Measurements from ENCODE around the gene CCDC102A.
"Not testable (repeated sequence)": the region's sequence is repeated elsewhere in the genome, so short reads cannot be mapped to it uniquely, and the experiment has no call there.

The CCDC102A gene

DNA sequence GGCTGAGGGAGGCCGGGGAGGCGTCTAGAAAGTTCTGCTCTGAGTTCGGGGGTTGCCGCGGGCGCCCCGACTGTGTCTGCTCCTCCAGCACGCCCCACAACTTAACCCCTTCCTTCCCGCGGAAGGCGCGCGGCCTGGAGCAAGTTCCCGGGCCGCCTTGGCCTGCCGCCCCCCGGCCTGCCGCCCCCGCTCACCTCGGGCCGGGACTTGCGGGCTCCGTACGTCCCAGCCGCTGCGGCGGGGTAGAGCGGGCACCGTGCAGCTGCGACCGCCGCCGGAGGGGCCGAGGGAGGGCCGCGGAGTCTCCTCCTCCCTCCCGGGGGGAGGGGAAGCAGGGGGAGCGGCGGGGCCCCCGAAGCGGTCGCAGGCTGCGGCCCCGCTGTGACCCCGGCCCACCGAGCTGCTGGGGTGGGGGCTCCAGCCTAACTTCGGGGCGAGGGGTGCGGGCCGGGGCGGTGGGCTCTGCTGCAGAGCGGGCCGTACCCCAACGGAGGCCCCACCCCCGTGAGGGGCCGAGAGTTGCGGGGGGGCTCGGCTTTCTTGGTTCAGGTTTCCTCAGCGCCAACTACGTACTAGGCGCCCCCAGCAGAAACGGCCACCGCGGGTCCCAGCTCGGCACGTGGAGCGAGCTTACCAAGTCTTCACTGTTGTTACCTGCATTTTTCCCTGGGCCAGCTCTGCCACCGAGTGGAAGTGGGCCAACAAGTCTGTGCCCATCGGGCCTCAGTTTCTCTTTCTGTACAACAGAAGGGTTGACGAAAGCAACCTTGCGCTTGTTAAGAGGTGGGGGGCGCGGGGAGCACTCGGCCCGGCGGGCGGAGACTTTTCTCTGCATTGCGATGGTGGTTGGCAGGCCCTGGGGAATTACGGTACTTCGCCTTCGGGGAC is at the start of gene CCDC102A:
TSS of gene CCDC102A (minus strand) at position 266 of the 888 bp plus-strand sequence. CDS start 7,394 bp downstream, outside the sequence.
- DNase-seq: no peak

DNA sequence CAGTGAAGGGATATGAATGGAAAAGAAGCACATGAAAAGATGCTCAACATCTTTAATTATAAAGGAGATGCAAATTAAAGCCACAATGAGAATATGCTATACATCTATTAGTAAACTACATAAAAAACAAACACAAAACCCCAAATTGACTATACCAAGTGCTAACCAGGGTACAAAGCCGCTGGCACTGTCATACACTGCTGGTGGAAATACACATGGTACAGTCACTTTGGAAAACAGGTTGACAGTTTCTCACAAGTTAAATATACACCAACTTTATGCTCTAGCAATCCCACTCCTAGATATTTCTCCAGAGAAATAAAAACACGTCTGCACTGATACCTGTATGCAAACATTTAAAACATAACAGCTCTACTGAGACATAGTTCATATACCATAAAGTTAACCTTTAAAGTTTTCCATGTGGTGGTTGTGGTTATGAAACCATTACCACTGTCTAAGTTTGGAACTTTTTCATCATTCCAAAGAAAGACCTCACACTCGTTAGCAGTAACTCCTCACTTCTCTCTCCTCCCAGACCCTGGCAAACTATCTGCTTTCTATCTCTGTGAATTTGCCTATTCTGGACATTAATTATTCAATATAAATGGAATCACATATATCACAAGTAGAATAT is 48.8 kb upstream of the CCDC102A start:
- no peak for DNase-seq

DNA sequence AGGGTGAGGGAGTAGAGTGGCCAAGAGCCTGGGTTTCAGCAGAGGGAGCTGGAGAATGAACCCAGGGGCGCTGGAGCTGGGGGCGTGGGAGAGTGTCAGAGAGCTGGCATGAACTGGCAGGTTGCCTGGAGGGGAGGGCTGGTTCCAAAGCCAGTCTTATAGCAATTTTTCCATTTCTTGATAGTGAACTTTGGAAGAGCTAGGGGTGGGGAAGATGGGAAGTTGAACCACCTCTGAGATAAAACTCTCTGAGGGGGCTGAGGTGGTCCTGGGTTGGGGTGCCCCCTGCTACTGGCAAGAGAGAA is 42.9 kb upstream of the CCDC102A start:
- no peak for DNase-seq

DNA sequence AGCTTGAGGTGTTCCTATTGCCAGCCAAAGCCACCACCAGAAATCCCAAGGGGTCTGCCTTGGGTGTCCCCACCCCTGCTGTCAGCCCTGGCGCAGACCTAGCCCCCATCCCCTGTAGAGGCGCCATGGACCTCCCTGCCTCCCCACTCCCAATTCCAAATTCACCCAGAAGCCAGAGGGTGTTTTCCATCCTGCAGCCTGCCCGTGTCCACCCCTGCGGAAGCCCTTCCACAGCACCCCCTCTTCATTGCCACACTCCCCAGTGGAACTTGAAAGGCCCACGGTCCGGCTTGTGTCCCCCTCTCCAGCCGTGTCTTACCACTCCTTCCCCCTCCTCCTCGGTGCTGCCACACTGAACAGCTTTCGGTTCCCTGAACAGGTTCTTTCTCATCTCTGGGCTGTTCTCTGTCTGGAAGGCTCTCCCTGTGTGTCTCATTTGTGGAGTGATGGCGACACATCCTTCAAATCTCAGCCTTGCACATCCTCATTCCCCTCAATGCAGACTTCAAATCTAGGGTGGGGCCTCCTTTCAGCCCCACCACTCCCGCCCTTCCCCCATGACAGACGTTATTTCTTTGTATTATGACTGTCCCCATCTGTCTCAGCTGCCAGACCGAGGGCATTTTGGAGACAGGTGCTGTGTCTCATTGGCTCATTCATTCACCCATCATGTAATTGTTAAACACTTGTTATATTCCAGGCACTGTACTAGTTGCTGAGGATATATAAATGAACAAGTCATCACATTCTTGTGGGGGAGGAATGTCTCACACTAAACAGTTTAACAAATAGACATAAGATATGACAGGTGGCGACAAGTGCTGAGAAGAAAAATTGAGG is 42.4 kb upstream of the CCDC102A start:
- peak; percentile 7 for DNase-seq

DNA sequence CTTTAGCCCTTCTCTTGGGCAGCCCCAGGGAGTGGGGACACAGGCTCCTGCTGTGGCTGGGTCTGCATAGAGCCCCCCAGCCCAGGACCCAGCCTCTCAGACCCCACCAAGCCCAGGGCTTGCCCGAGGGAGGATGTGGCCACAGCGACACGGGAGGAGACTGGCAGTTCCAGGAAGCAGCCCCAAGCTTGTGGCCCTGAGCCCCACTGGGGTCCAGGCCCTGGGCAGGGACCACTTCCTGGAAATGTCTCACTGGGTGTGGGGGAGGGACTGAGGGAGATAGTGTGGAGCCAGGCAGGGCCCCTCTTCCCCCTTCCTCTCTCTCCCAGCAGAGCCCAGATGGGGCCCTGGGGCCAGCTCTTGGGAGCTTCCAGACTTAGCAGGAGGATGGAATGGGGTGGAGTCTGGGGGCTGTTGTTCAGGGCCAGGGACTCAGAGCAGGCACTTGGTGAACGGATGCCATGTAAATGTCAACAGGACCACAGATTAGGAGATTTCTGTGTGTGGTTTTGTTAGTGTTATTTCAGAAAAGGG is 41.4 kb upstream of the CCDC102A start:
- no peak for DNase-seq

DNA sequence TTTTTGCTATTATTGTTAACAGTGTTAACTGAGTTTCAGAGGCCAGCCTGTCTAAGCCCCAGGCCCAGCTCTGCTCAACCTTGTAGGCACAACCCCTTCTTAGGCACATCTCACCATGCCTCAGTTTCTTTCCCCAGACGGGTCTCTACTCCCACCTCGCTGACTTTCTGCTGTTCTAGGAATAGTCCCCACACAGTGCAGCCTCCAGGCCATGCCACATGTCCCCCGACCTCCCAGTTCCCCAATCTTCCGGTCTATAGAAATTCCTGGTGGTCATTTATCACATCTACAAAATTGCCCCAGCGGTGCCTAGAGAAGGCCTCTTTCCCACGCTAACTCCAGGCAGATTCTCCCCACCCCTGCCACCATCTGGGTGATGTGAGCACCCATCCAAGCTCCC is 40.8 kb upstream of the CCDC102A start:
- no peak for DNase-seq

DNA sequence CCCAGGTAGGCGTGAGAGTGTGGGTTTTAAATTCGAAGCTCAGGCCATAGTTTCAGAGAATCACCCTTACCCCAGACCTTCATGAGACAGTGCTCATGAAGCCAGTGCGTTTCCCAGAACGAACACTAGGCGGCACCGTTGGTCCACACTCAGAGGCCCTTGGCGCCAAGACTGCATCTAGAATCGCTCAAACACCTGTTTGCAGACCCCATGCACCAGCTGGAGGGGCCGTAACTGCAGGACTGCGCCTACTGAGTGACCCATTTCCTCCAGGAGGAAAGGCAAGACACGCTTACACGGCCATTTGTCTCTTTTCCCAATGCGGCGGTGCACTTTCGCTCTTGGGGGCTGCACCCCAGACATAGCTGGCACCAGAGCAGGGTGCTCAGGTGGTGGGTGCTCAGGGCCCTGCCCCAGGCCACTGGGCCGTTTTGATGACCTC is 40.1 kb upstream of the CCDC102A start:
- peak; percentile 65 for DNase-seq

DNA sequence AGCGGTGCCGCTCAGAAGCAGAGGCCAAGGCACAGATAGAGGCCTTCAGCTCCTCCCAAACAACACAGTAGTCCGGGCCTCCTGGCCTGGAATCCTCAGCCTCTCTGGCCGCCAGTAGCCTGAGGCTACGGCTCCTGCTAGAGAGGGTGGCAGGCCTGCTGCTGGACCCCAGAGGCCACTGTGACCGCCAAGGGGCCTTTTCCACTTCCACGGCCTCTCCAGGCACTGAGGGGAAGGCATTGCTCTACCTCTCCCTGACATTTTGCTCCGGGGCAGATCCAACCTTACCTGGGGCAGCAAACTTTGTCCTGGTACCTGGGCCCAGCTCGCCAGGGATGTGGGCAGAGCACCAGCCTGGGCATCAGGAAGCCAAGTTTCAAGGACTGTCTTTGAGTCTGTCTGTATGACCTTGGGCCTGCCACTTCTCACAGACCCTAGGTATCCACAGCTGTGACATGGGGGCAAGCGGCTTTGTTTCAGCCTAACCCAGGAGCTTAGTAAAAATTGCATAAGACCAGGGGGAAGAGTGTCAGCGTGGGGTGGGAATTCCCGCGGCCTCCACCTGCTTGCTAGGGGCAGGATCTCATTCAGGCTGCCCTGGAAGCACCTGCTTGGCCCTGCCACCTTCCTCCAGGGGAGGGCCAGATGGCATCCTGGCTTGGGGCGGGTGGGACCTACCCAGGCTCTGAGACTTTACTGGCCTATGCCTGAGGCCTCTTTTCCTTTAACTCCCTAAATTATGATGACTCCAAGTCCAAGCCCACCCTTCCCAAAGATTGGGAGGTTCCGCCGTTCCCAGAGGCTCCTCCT is 39.3 kb upstream of the CCDC102A start:
- DNase-seq: no peak

DNA sequence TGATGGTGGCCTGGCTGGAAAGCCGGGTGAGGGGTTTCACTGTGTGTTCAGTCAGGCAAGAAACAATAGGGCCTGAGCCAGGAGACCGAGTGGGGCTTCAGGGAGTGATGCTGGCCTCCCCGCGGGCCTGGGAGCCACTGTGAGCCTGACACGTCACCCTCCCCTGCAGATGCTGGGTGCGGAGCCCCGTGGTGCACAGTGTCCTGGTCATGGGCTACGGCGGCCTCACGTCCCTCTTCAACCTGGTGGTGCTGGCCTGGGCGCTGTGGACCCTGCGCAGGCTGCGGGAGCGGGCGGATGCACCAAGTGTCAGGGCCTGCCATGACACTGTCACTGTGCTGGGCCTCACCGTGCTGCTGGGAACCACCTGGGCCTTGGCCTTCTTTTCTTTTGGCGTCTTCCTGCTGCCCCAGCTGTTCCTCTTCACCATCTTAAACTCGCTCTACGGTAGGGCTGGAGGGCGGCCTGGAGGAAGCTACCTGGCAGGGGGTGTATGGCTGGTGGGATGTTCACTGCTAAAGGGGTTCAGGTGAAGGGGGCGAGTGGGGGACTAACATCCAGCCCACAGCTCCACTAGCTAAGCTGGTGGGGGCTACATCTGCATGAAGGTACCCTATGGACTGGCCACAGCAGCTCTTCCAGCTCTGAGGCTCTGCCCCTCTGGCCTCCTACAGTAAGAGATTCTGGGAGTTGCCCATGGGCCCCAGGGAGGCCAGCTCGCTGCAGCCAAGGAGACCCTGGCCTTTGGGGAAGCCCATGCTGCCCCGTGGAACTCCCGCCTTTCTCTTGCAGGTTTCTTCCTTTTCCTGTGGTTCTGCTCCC is 38.5 kb upstream of the CCDC102A start:
- DNase-seq: no peak

DNA sequence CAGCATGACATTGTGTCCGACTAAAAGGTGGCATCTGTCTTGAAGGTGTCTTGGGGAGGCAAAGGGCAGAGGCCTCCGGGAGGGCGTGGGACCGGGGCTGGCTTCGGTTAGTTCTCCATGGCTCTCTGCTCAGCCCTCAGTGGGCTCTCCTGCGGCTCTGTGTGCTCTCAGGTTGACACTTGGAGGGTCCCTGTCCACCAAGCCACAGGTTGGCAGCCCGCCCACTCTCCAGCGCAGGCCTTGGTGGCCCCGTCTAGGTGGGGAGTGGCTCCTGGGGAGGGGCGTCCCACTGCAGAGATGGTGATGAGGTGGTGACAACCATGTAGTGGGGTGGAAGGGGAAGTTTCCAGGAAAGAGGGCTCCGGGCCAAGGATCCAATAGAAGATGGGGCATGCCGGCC is 37.7 kb upstream of the CCDC102A start:
- DNase-seq: no peak

DNA sequence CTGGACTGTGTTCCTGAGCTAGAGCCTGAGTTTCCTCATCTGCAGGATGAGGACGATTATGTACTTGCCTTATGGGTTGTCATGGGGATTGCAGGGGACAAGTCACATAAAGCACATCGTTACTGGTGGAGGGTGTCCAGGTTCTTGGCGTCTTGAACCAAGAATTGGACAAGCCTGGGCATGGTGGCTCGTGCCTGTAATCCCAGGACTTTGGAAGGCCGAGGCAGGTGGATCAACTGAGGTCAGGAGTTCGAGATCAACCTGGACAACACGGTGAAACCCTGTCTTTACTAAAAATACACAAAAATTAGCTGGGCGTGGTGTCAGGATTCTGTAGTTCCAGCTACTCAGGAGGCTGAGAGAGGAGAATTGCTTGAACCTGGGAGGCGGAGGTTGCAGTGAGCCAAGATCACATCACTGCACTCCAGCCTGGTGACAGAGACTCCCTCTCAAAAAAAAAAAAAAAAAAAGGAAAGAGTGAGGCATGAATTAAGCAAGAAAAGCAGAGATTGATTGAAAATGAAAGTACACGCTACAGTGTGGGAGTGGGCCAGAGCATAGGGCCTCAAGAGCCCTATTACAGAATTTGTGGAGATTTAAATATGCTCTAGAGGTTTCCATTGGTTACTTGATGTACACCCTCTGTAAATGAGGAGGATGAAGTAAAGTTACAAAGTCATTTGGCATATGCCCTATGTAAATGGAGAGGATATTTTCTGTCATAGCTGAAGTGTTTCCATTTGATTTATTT is 36.8 kb upstream of the CCDC102A start:
- DNase-seq: no peak

DNA sequence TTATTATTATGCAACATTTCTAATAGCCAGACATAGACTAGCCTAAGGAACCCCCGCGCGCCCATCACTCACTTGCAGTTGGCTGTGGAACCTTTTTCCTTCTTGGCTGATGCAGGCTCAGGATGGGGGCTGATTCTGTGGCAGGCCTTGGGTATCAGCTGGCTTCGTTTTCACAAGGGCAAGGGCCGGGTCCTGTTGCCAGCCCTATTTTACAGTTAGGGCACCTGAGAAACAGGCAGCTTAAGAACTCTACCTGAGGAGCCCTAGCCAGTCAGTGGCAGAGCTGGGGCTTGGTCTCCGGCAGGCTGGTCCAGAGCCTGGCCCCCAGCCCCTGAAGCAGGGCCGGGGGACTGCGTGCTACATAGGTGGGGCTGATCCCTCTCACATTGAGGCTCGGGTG is 34.7 kb upstream of the CCDC102A start:
- DNase-seq: no peak

DNA sequence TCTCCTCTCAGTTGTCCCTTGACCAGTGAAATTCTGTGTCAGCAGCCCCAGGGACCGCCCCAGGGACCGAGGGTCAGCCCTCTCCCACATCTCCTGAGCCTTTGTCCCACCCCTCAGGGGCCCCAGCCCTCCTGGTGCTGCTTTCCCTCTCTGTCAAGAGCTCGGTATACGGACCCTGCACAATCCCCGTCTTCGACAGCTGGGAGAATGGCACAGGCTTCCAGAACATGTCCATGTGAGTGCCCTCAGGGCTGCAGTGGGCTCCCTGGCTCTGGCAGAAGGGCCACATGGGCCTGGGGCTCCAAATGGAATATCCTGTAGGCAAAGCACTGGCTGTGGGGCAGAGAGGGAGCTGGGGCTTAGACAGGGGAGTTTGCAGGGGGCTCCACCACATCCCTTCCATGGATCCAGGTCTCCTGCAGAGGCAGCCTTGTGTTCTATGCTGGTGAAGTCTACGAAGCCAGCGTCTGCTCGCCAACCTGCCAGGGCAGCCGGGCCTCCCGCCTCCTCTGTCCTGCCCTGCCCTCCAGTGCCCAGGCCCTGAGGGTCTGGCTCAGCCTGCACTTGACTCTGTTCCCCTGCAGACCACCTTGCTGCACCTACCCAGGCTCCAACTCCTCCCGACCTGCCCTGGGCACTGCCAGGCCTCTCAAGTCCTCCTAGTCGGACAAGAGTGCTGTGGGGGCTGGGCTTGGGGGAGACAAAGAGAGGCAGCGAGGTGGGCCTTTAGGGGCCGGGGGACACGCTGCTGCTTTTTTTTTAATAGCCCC is 34.1 kb upstream of the CCDC102A start:
- no peak for DNase-seq

DNA sequence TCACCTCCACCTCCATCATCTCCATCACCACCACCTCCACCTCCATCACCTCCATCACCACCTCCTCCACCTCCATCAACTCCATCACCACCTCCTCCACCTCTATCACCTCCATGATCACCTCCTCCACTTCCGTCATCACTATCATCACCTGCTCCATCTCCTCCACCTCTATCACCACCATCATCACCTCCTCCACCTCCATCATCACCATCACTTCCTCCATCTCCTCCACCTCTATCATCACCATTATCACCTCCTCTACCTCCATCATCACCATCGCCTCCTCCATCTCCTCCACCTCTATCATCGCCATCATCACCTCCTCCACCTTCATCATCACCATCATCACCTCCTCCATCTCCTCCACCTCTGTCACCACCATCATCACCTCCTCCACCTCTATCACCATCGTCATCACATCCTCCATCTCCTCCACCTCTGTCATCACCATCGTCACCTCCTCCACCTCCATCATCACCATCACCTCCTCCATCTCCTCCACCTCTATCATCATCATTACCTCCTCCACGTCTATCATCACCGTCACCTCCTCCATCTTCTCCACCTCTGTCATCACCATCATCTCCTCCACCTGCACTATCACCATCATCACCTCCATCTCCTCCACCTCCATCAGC is 33.1 kb upstream of the CCDC102A start:
- DNase-seq: no peak

DNA sequence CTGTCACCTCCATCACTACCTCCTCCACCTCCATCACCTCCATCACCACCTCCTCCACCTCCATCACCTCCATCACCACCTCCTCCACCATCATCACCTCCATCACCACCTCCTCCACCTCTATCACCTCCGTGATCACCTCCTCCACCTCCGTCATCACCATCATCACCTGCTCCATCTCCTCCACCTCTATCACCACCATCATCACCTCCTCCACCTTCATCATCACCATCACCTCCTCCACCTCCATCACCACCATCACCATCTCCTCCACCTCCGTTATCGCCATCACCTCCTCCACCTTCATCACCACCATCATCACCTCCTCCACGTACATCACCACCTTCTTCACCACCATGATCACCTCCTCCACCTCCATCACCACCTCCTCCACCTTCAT is 32.4 kb upstream of the CCDC102A start:
- DNase-seq: not testable (repeated sequence)

DNA sequence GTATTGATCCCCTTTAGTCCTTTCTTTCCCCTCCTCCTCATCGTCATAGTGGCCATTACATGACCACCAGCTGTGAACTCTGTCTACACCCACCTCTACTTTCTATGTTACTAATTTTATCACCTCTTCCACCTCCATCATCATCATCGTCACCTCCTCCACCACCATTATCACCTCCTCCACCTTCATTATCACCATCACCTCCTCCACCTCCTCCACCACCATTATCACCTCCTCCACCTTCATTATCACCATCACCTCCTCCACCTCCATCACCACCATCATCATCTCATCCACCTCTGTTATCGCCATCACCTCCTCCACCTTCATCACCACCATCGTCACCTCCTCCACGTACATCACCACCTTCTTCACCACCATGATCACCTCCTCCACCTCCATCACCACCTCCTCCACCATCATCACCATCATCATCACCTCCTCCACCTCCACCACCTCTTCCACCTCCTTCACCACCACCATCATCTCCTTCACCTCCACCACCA is 31.9 kb upstream of the CCDC102A start:
- no peak for DNase-seq

DNA sequence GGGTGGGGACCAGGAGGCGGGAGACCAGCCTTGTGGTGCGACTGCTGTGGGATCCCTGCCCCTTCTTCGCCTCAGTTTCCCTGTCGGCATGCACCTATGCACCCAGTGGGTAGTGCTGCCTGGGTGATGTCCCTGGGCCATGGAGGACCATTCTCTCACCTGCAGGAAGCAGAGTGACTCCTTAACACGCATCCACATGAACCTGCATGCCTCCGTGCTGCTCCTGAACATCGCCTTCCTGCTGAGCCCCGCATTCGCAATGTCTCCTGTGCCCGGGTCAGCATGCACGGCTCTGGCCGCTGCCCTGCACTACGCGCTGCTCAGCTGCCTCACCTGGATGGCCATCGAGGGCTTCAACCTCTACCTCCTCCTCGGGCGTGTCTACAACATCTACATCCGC is 31.3 kb upstream of the CCDC102A start:
- no peak for DNase-seq

DNA sequence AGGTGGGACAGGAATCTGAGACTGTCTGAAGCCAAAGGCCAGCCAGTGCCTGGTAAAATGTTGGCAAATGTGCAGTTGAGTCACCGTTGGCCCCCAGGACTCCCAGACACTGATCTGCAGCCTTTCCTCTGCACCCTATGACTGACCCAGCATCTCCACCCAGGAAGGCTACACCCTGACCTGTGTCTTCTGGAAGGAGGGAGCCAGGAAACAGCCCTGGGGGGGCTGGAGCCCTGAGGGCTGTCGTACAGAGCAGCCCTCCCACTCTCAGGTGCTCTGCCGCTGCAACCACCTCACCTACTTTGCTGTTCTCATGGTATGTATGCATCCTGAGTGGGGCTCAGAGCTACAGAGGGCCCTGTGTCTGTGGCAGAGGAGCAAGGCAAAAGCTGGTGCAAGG is 30.1 kb upstream of the CCDC102A start:
- DNase-seq: no peak

DNA sequence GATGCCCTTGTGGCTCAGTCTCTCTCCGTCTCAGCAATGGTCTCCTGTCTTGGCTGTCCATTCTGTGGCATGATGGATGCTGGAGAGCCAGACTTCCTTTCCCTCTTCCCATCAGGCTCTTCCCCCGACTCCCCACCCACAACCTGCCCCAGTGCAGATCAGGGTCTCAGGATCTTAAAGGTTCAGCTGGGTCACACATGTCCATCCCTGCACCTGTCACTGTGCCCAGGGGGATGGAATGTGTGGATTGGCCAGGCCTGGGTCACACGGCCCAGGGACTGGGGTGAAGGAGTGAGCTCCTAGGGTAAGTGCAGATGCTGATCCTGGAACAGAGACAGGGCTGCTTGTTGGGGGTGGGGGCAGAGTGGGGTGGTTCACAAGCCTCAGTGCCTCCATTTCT is 29.1 kb upstream of the CCDC102A start:
- no peak for DNase-seq

All from NCI-H1694 treated with DMSO at 0.1 percent for 48 hours (cell line).